Testis (tissue), 3 donors: Measurements from ENCODE around the gene POLD4. TPM values are rescaled to one million over a fixed set of nuclear protein-coding genes. Genes with fewer than 3 reads are reported as not detected.

ENCODE experiments used
- DNase-seq: peaks from one replicate; pipeline ENCODE4 v3.0.0-alpha.2; 2019
- H3K27ac ChIP-seq, 2 donors: fragments of 200-600 bp; sonication (generic); one replicate each; pipeline ENCODE4 v1.5.1; 2019
- H3K27me3 ChIP-seq: fragments of 200-600 bp; sonication (generic); one replicate; pipeline ENCODE4 v1.5.1; 2019
- H3K36me3 ChIP-seq: fragments of 200-600 bp; sonication (generic); one replicate; pipeline ENCODE4 v1.5.1; 2017; ENCODE audit warnings: low read depth; ENCODE audit errors: missing control alignments
- H3K4me1 ChIP-seq: fragments of 200-600 bp; sonication (generic); one replicate; pipeline ENCODE4 v1.5.1; 2019
- H3K4me3 ChIP-seq, 2 donors: fragments of 200-600 bp; sonication (generic); one replicate each; pipeline ENCODE4 v1.5.1; 2017 to 2019
- H3K9me3 ChIP-seq: fragments of 200-600 bp; sonication (generic); one replicate; pipeline ENCODE4 v1.5.1; 2017
- CTCF ChIP-seq, 3 experiments: fragments of 450-650 bp in 2 of 3; fragments of 200-600 bp in 1 of 3; sonication (generic) in 1 of 3; IDR thresholded peaks; one replicate each; pipeline ENCODE4 v1.5.1; 2016 to 2019; ENCODE audit warnings: antibody characterized with exemption in 3 of 3, mild to moderate bottlenecking in 2 of 3, moderate library complexity in 1 of 3
- POLR2A ChIP-seq: fragments of 450-650 bp; IDR thresholded peaks from one replicate; pipeline ENCODE4 v1.6.1; 2017; ENCODE audit warnings: antibody characterized with exemption, mild to moderate bottlenecking, moderate library complexity
- WGBS, 2 donors: methylation state at CpG; one replicate each; pipeline ENCODE4 v1.1.5; 2018; 5-methylcytosine and 5-hydroxymethylcytosine counted together
- intact Hi-C: fragments of 100-400 bp; cut with DNase I; formaldehyde crosslinking; loops from one replicate; pipeline ENCODE4 v1.15.1; 2023; ENCODE audit warnings: low total_unique reads
- polyA plus RNA-seq: library from polyadenylated mRNA; stranded (reverse); fragments of 350-450 nt; fragmentation: Illumina TruSeq; extraction: RNeasy Lipid Tissue Mini Kit (QIAGEN cat#74804); gene quantifications from one replicate; pipeline ENCODE4 v1.2.3, GENCODE V29; 2014; ENCODE audit warnings: low read depth, low replicate concordance; ENCODE audit not compliant: insufficient read depth
- total RNA-seq, 2 donors: library from RNA; depleted of rRNA; stranded (reverse); fragments of >200 nt; gene quantifications; one replicate each; pipeline ENCODE4 v1.2.3, GENCODE V29; 2016

POLD4 gene
- total and polyA plus RNA-seq, 3 donors from 2014 or later = 53.8 to 59.1 (median 54.6) TPM

DNA sequence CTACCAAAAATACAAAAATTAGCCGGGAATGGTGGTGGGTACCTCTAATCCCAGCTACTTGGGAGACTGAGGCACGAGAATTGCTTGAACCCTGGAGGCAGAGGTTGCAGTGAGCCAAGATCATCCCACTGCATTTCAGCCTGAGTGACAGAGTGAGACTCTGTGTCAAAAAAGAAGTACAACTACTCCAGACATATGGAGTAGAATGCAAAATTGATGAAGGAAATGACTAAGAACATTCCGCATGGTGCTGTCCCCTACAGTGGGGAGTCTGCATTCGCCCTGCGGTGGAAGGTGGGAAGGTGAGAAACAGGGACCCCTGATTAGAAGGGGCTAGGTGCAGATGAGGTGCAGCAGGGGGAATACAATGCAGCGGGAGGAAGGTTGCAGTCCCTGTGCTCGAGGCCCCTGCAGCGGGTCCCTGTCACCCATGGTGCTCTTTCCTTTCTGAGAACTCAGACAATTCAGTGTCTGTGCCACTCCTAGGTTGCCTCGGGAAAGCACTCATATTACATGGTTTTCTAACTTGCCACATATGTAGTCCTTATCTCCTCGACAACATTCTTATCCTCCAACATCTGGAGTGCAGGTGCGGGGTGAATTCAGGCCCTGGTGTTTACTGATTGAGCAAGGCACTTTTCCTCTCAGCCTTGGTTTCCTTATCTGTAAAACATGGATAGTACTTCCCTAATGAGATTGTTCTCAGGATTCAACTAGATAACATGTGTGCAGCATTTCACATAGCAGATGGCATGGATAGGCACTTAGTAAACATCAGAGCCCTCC is 5.2 kb downstream of the POLD4 start:
- TF ChIP-seq POLR2A = no peak
- TF ChIP-seq CTCF (IDR thresholded peaks at IDR 0.05) = no peak

GRCh38 chr11:67345920-67346819 is 7.2 kb downstream of the POLD4 start:
- 72 to 73% methylated on average over 7 of the region's 7 CpGs for WGBS, 2 donors
- H3K27me3 ChIP-seq = no peaks in the 10 kb centered on the region
- intact Hi-C loops = no loop called here
- peak; percentile 27 to 45 (median 41) for TF ChIP-seq CTCF (IDR thresholded peaks at IDR 0.05)
- no peak for TF ChIP-seq POLR2A
- H3K27ac ChIP-seq = no peak overlapping the region
- H3K4me3 ChIP-seq = no peak overlapping the region
- H3K9me3 ChIP-seq = no peaks in the 10 kb centered on the region
- no peaks in the 10 kb centered on the region for H3K4me1 ChIP-seq
- no peaks in the 10 kb centered on the region for H3K36me3 ChIP-seq
- no peak for DNase-seq

More for the DNA sequence above, 5.2 kb downstream of the POLD4 start:
- no peaks in the 10 kb centered on the region for H3K36me3 ChIP-seq
- DNase-seq = no peak
- H3K27ac ChIP-seq = no peak overlapping the region
- 85 to 86% methylated on average over 11 of the region's 11 CpGs for WGBS, 2 donors
- intact Hi-C loops = no loop called here
- no peaks in the 10 kb centered on the region for H3K27me3 ChIP-seq
- peaks cover 15% of the 10 kb centered on the region for H3K4me1 ChIP-seq
- no peak overlapping the region for H3K4me3 ChIP-seq
- no peaks in the 10 kb centered on the region for H3K9me3 ChIP-seq

- Histone ChIP-seq H3K27me3 (no peaks in the 10 kb centered on the region), H3K27ac (no peak overlapping the region), H3K4me3 (no peak overlapping the region), H3K36me3 (no peaks in the 10 kb centered on the region), H3K4me1 (no peaks in the 10 kb centered on the region), H3K9me3 (no peaks in the 10 kb centered on the region)
- 67 to 83% methylated on average over 8 of the region's 8 CpGs for WGBS, 2 donors
- no peak for DNase-seq
- intact Hi-C loops = no loop called here
- TF ChIP-seq POLR2A (no peak), CTCF (IDR thresholded peaks at IDR 0.05) (no peak)
Observed at GRCh38 chr11:67345247-67345919, 8.0 kb downstream of the POLD4 start.

GRCh38 chr11:67344264-67344663 is 9.1 kb downstream of the POLD4 start:
- Histone ChIP-seq H3K4me3 (no peak overlapping the region), H3K27ac (no peak overlapping the region), H3K4me1 (no peaks in the 10 kb centered on the region), H3K36me3 (no peaks in the 10 kb centered on the region), H3K9me3 (no peaks in the 10 kb centered on the region), H3K27me3 (no peaks in the 10 kb centered on the region)
- 81 to 94% methylated on average over 4 of the region's 4 CpGs for WGBS, 2 donors
- no peak for TF ChIP-seq POLR2A
- intact Hi-C loops = no loop called here
- no peak for DNase-seq

GRCh38 chr11:67337257-67337656 is 16.1 kb downstream of the POLD4 start:
- no peak for DNase-seq
- intact Hi-C loops = no loop called here
- WGBS, 2 donors = 89 to 96% methylated on average over 3 of the region's 3 CpGs

More at GRCh38 chr11:67337257-67337656, 16.1 kb downstream of the POLD4 start:
- no peaks in the 10 kb centered on the region for H3K4me1 ChIP-seq
- no peaks in the 10 kb centered on the region for H3K27me3 ChIP-seq
- no peak overlapping the region for H3K4me3 ChIP-seq
- no peaks in the 10 kb centered on the region for H3K9me3 ChIP-seq
- no peaks in the 10 kb centered on the region for H3K36me3 ChIP-seq
- TF ChIP-seq POLR2A (no peak), CTCF (IDR thresholded peaks at IDR 0.05) (no peak)
- no peak overlapping the region for H3K27ac ChIP-seq
